ENCODE data around the gene APC.
A peak's percentile ranks its signal among the peaks of the same experiment; 100 is the strongest.

APC gene

DNA sequence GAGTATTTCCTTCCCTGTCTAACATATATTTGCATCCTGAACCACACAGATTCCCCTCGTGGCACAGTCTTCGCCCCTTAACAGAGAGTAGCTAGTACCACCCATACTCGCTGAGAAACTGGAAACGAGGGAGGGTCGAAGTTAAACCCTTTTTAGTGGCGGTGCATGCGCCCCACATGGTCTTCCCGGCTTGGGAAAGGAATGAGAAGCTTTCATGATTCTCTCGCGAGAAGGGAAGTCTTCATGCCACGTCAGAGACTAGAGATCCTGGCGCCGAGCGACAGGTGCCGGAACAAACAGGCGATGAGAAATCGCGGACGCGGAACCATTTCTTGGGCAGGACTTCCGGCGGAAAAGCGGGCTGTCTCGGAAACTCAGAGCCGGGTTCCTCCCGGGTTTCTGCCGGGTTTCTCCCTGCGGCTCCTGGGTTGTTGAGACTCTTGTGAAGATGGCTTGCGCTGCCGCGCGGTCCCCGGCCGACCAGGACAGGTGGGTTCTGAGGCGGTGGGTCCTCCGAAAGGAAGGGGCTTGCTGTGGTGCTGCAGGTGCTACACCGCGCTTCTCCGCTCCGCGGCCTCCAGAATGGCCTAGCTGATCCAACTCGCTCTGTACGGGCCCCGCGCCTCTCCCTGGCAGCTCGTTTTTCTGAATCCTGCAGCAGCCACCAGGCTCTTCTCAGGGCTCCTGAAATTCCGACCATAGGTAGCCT is 123.4 kb downstream of the APC start, which contains the start of gene SRP19:
SRP19 (plus strand) TSS at position 359 of the 709 bp plus-strand sequence; CDS start at position 449, 90 bp downstream.
- ATAC-seq, result peak; percentile 97
- TF ChIP-seq RARB (CRISPR knock-in tag; IDR thresholded peaks at IDR 0.05) (no peak), GLIS3 (CRISPR knock-in tag; IDR thresholded peaks at IDR 0.05) (no peak; the same call in 1 of the 2 replicates), ZFP3 (CRISPR knock-in tag; IDR thresholded peaks at IDR 0.05) (0 out of 2 replicates have a peak, but pooled peaks have one; percentile 53), BACH2 (CRISPR knock-in tag; IDR thresholded peaks at IDR 0.05; ENCODE audit: borderline replicate concordance) (no peak), ZNF70 (CRISPR knock-in tag; IDR thresholded peaks at IDR 0.05) (no peak), TOX (CRISPR knock-in tag; IDR thresholded peaks at IDR 0.05; ENCODE audit: borderline replicate concordance) (no peak), ZFP30 (CRISPR knock-in tag; IDR thresholded peaks at IDR 0.05) (no peak), ZC3H10 (CRISPR knock-in tag; IDR thresholded peaks at IDR 0.05) (no peak), ZNF8 (CRISPR knock-in tag; IDR thresholded peaks at IDR 0.05) (peak; percentile 26; the same call in 1 of the 2 replicates), ARNTL (CRISPR knock-in tag; IDR thresholded peaks at IDR 0.05; ENCODE audit: borderline replicate concordance, low read depth) (no peak), ISL1 (CRISPR knock-in tag; IDR thresholded peaks at IDR 0.05) (0 out of 2 replicates have a peak, but pooled peaks have one; percentile 31), OSR1 (CRISPR knock-in tag; IDR thresholded peaks at IDR 0.05) (no peak), CREB5 (CRISPR knock-in tag; IDR thresholded peaks at IDR 0.05; ENCODE audit: low read depth) (no peak), POU6F1 (CRISPR knock-in tag; IDR thresholded peaks at IDR 0.05; ENCODE audit: borderline replicate concordance, low read depth) (0 out of 2 replicates have a peak, but pooled peaks have one; percentile 58), ESRRG (CRISPR knock-in tag; IDR thresholded peaks at IDR 0.05) (no peak), ZNF565 (CRISPR knock-in tag; conservative IDR thresholded peaks at IDR 0.05; ENCODE audit: low read depth) (no peak), CSDC2 (CRISPR knock-in tag; IDR thresholded peaks at IDR 0.05) (peak; percentile 96), TCF4 (CRISPR knock-in tag; IDR thresholded peaks at IDR 0.05; ENCODE audit: borderline replicate concordance) (no peak), PPARA (CRISPR knock-in tag; IDR thresholded peaks at IDR 0.05; ENCODE audit: borderline replicate concordance) (no peak), SNAI2 (CRISPR knock-in tag; IDR thresholded peaks at IDR 0.05) (peak; percentile 55; the same call in 1 of the 2 replicates)
- TF ChIP-seq, protein P1, sequence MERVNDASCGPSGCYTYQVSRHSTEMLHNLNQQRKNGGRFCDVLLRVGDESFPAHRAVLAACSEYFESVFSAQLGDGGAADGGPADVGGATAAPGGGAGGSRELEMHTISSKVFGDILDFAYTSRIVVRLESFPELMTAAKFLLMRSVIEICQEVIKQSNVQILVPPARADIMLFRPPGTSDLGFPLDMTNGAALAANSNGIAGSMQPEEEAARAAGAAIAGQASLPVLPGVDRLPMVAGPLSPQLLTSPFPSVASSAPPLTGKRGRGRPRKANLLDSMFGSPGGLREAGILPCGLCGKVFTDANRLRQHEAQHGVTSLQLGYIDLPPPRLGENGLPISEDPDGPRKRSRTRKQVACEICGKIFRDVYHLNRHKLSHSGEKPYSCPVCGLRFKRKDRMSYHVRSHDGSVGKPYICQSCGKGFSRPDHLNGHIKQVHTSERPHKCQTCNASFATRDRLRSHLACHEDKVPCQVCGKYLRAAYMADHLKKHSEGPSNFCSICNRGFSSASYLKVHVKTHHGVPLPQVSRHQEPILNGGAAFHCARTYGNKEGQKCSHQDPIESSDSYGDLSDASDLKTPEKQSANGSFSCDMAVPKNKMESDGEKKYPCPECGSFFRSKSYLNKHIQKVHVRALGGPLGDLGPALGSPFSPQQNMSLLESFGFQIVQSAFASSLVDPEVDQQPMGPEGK (CRISPR knock-in tag; IDR thresholded peaks at IDR 0.05; ENCODE audit: borderline replicate concordance), result no peak
- TF ChIP-seq, protein P2, sequence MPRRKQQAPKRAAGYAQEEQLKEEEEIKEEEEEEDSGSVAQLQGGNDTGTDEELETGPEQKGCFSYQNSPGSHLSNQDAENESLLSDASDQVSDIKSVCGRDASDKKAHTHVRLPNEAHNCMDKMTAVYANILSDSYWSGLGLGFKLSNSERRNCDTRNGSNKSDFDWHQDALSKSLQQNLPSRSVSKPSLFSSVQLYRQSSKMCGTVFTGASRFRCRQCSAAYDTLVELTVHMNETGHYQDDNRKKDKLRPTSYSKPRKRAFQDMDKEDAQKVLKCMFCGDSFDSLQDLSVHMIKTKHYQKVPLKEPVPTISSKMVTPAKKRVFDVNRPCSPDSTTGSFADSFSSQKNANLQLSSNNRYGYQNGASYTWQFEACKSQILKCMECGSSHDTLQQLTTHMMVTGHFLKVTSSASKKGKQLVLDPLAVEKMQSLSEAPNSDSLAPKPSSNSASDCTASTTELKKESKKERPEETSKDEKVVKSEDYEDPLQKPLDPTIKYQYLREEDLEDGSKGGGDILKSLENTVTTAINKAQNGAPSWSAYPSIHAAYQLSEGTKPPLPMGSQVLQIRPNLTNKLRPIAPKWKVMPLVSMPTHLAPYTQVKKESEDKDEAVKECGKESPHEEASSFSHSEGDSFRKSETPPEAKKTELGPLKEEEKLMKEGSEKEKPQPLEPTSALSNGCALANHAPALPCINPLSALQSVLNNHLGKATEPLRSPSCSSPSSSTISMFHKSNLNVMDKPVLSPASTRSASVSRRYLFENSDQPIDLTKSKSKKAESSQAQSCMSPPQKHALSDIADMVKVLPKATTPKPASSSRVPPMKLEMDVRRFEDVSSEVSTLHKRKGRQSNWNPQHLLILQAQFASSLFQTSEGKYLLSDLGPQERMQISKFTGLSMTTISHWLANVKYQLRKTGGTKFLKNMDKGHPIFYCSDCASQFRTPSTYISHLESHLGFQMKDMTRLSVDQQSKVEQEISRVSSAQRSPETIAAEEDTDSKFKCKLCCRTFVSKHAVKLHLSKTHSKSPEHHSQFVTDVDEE (CRISPR knock-in tag; IDR thresholded peaks at IDR 0.05), result 0 out of 2 replicates have a peak, but pooled peaks have one; percentile 36
- TF ChIP-seq, protein P3, sequence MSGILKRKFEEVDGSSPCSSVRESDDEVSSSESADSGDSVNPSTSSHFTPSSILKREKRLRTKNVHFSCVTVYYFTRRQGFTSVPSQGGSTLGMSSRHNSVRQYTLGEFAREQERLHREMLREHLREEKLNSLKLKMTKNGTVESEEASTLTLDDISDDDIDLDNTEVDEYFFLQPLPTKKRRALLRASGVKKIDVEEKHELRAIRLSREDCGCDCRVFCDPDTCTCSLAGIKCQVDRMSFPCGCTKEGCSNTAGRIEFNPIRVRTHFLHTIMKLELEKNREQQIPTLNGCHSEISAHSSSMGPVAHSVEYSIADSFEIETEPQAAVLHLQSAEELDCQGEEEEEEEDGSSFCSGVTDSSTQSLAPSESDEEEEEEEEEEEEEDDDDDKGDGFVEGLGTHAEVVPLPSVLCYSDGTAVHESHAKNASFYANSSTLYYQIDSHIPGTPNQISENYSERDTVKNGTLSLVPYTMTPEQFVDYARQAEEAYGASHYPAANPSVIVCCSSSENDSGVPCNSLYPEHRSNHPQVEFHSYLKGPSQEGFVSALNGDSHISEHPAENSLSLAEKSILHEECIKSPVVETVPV (CRISPR knock-in tag; IDR thresholded peaks at IDR 0.05), result no peak

DNA sequence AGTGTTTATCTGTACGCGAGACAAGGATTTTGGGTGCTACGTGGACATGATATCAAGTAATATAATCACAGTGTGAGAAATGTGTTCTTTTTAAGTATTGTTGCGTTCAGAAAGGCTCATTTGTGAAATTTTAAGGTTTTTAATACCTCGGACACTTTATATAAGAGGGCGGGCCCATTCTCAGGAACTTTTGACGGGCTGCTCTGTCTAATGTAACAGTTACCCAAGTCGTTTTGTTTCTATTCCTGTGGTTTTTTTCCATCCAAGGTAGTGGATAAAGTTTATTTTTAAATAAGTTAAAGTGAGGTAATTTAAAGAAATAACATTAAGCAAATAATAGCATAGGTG is 123.9 kb downstream of the APC start:
- TF ChIP-seq ZNF8 (CRISPR knock-in tag; IDR thresholded peaks at IDR 0.05) (no peak), ZFP30 (CRISPR knock-in tag; IDR thresholded peaks at IDR 0.05) (no peak), ESRRG (CRISPR knock-in tag; IDR thresholded peaks at IDR 0.05) (no peak), POU6F1 (CRISPR knock-in tag; IDR thresholded peaks at IDR 0.05; ENCODE audit: borderline replicate concordance, low read depth) (no peak)
- TF ChIP-seq, protein P1 (CRISPR knock-in tag; IDR thresholded peaks at IDR 0.05; ENCODE audit: borderline replicate concordance), result no peak
- ATAC-seq, result peak; percentile 4; the same call in 2 of the 3 replicates

Data from SK-N-SH treated with all-trans-retinoic acid at 6 μM for 48 hours (cell line).